Right atrium auricular region (tissue), 2 donors: Measurements from ENCODE around the gene BLVRB. TPM values are rescaled to one million over a fixed set of nuclear protein-coding genes. Genes with fewer than 3 reads are reported as not detected.

ENCODE experiments used
- DNase-seq: peaks from one replicate; pipeline ENCODE4 v3.0.0-alpha.2; 2019; ENCODE audit warnings: low spot score
- H3K27ac ChIP-seq, 2 donors: fragments of 200-600 bp; sonication (generic); 1 replicate in 1 of 2; 2 replicates in 1 of 2; pipeline ENCODE4 v1.5.1; 2016 to 2019
- H3K27me3 ChIP-seq, 2 donors: fragments of 200-600 bp; sonication (generic); one replicate each; pipeline versions ENCODE4 v1.5.1 to v1.6.0; 2017 to 2019
- H3K36me3 ChIP-seq: fragments of 200-600 bp; sonication (generic); one replicate; pipeline ENCODE4 v1.5.1; 2016
- H3K4me1 ChIP-seq, 2 donors: fragments of 200-600 bp; sonication (generic); one replicate each; pipeline versions ENCODE4 v1.5.1 to v1.6.0; 2017 to 2019
- H3K4me3 ChIP-seq, 2 donors: fragments of 200-600 bp; sonication (generic); 1 replicate in 1 of 2; 2 replicates in 1 of 2; pipeline ENCODE4 v1.5.1; 2017 to 2019; ENCODE audit warnings: mild to moderate bottlenecking in 1 of 2, moderate library complexity in 1 of 2
- H3K9me3 ChIP-seq, 2 donors: fragments of 200-600 bp; sonication (generic); one replicate each; pipeline ENCODE4 v1.5.1; 2019
- total RNA-seq, 2 donors: library from RNA; depleted of rRNA; stranded (reverse); fragments of >200 nt; gene quantifications; one replicate each; pipeline ENCODE4 v1.1.0, GENCODE V29; 2016
- TF ChIP-seq, protein P1 (sequence below), 2 donors: fragments of 200-600 bp; sonication (generic); IDR thresholded peaks; one replicate each; pipeline ENCODE4 v1.5.1; 2019; ENCODE audit warnings: antibody characterized with exemption in 2 of 2

BLVRB gene
- total RNA-seq, 2 donors from 2014 or later = 123 to 199 TPM

DNA sequence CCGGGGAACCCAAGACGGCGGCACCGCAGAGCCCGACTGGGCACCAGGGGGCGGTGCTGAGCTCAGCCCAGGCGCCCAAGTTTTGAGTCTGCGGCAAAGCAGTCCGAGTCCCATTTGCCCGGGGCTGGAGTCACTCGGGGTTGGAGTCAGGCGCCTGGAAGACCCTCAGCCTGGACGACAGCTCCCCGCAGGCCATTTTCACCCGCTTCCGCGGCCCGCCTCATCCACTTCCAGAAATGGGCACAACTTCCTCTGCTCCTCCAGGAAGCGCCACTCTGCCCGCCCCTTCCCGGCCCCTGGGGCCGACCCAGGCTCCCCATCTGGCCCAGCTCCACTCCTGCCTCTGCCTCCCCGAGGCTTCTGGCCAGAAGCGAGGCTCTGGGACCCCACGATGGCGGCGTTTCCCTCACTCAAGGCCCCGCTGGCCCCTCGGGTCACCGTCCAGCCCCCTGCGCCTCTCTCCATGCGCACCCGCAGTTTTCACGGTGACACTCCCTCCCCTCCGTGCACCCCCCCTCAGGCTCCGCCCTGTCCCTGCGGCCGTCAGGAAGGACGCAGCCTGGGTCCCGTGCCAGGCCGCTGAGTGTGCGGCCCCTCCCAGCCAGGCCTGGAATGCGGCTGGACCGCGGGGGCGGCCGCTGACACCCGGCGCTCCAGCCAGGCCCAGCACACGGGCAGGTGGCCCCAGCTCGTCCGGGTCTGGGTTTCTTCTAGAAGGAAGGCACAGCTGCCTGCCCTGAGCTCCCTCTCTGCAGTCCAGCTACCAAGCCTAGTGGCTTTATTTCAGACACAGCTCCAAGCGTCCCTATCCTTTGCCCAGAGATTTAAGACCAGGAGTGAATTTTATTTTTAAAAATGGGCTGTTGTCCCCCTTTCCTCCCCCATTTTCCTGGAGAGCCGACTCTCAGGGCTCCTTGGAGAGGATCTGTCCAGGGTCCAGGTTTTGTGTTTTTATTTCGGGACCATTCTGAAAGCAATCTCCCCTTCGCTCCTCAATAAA lies 44.5 kb downstream of the BLVRB start:
- Histone ChIP-seq H3K27me3 (no peaks in the 10 kb centered on the region), H3K9me3 (no peaks in the 10 kb centered on the region), H3K27ac (peak overlapping the region; percentile 98 to 100), H3K4me3 (peak overlapping the region; percentile 50 to 64), H3K4me1 (peaks cover 0 to 58% of the 10 kb centered on the region in 2 donors), H3K36me3 (peaks cover 22% of the 10 kb centered on the region)
- TF ChIP-seq, protein P1, sequence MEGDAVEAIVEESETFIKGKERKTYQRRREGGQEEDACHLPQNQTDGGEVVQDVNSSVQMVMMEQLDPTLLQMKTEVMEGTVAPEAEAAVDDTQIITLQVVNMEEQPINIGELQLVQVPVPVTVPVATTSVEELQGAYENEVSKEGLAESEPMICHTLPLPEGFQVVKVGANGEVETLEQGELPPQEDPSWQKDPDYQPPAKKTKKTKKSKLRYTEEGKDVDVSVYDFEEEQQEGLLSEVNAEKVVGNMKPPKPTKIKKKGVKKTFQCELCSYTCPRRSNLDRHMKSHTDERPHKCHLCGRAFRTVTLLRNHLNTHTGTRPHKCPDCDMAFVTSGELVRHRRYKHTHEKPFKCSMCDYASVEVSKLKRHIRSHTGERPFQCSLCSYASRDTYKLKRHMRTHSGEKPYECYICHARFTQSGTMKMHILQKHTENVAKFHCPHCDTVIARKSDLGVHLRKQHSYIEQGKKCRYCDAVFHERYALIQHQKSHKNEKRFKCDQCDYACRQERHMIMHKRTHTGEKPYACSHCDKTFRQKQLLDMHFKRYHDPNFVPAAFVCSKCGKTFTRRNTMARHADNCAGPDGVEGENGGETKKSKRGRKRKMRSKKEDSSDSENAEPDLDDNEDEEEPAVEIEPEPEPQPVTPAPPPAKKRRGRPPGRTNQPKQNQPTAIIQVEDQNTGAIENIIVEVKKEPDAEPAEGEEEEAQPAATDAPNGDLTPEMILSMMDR (IDR thresholded peaks at IDR 0.05) = peak; percentile 96 to 97
- DNase-seq = peak; percentile 95

DNA sequence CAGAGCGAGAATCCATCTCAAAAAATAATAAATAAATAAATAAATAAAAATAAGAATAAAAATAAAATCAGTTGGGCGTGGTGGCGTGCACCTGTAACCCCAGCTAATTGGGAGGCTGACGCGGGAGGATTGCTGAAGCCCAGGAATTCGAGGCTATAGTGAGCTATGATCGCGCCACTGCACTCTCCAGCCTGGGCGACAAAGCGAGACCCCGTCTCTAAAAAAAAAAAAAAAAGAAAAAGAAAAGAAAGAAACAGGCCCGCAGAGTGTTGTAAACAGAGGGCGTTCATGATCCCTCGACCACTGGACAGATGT lies 45.1 kb downstream of the BLVRB start:
- peak overlapping the region; percentile 98 to 100 for H3K27ac ChIP-seq
- peaks cover 0 to 58% of the 10 kb centered on the region in 2 donors for H3K4me1 ChIP-seq
- H3K27me3 ChIP-seq = no peaks in the 10 kb centered on the region
- H3K36me3 ChIP-seq = peaks cover 22% of the 10 kb centered on the region
- no peaks in the 10 kb centered on the region for H3K9me3 ChIP-seq
- peak overlapping the region; percentile 50 to 64 for H3K4me3 ChIP-seq
- TF ChIP-seq, protein P1 (IDR thresholded peaks at IDR 0.05) = no peak
- DNase-seq = no peak

GRCh38 chr19:40419780-40420179 lies 45.8 kb downstream of the BLVRB start:
- H3K27me3 ChIP-seq = no peaks in the 10 kb centered on the region
- peaks cover 22% of the 10 kb centered on the region for H3K36me3 ChIP-seq
- H3K27ac ChIP-seq = peak overlapping the region in 1 of 2 donors; percentile 100
- H3K4me3 ChIP-seq = no peak overlapping the region
- no peaks in the 10 kb centered on the region for H3K9me3 ChIP-seq
- TF ChIP-seq, protein P1 (IDR thresholded peaks at IDR 0.05) = no peak
- DNase-seq = no peak
- H3K4me1 ChIP-seq = peaks cover 0 to 60% of the 10 kb centered on the region in 2 donors

- peaks cover 0 to 58% of the 10 kb centered on the region in 2 donors for H3K4me1 ChIP-seq
- no peak for DNase-seq
- no peak overlapping the region for H3K27ac ChIP-seq
- H3K4me3 ChIP-seq = no peak overlapping the region
- H3K27me3 ChIP-seq = no peaks in the 10 kb centered on the region
- TF ChIP-seq, protein P1 (IDR thresholded peaks at IDR 0.05) = no peak
- H3K36me3 ChIP-seq = peaks cover 22% of the 10 kb centered on the region
- no peaks in the 10 kb centered on the region for H3K9me3 ChIP-seq
Measured at GRCh38 chr19:40419066-40419612, 46.4 kb downstream of the BLVRB start.

GRCh38 chr19:40418040-40418439 lies 47.5 kb downstream of the BLVRB start:
- no peak for DNase-seq
- H3K4me1 ChIP-seq = peaks cover 0 to 54% of the 10 kb centered on the region in 2 donors
- peak overlapping the region; percentile 74 to 83 for H3K27ac ChIP-seq
- H3K9me3 ChIP-seq = no peaks in the 10 kb centered on the region
- no peaks in the 10 kb centered on the region for H3K27me3 ChIP-seq
- TF ChIP-seq, protein P1 (IDR thresholded peaks at IDR 0.05) = no peak
- H3K4me3 ChIP-seq = no peak overlapping the region
- H3K36me3 ChIP-seq = peaks cover 13% of the 10 kb centered on the region
